GM21423 (cell line): ENCODE results near the gene ZCCHC7.
"Not testable (repeated sequence)": the region's sequence is repeated elsewhere in the genome, so short reads cannot be mapped to it uniquely, and the experiment has no call there.

Source experiments
- ATAC-seq: cut with Tn5 transposase; IDR thresholded peaks from one replicate; pipeline ENCODE4 v1.9.1; 2021; ENCODE audit warnings: mild to moderate bottlenecking, moderate library complexity; ENCODE audit not compliant: unreplicated experiment

ZCCHC7 gene

DNA sequence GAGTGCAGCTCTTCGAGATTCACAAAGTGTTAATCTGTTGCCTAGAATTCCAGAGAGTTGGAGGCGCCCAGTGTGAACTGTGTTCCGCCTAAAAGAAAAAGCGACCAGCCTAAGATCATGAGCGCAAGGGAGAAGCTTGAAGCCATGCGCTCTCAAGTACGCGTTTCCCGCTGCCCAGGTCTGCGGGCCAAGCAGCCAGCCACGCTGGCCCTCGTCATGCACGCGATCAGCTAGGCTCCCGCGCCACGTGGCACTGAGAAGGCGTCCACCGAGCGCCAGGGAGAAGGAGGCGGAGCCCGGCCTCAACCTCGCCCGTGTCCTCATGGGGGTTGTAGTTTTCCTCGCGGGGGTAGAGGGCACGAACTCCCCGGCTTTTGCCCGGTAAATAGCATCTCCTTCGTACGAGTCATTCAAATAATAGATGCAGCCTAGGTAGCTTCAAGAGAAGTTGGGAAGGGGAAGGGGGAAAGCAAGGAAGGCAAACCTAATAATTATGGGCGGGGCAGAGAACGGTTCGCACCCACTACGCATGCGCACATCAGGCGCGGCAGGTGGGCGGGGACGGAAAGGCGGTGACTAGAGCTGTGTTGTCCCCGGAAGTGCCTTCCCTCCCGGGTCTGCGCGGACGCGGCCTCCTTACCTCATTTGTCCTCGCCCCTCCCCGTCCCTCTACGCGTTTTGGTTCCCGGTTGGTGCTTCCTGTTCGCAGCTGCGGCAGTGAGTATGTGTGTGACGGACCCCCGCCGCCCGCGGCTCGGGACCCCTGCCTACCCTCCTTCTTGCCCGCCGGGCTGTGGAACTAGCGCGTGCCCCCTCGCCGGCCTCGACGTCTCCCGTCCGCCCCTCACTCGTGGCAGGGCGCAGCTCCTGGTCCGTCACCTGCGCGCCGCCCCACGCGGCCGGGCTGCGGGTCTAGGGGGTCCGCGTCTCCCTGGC, at the start of gene ZCCHC7:
TSS of gene ZCCHC7 (plus strand) at position 668 of the 936 bp plus-strand sequence.
- peak; percentile 94 for ATAC-seq

DNA sequence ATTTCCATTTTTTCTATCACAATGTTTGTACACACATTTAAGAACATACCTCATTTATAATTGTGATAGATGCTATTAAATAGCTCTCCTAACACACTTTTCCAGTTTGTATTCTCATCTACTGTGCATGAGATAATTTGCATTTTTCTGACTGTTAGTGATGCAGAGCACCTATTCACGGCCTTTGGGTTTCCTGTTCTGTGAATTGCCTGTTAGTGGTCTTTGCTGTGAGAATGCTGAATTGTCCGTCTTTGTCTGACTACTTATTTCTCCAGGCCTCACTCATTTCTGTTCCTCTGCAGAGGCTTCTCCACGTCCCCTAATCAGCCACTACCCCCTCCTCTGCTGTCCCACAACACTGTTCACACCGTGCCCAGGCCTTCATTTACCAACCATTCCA, 45.6 kb upstream of the ZCCHC7 start:
- peak; percentile 30 for ATAC-seq

DNA sequence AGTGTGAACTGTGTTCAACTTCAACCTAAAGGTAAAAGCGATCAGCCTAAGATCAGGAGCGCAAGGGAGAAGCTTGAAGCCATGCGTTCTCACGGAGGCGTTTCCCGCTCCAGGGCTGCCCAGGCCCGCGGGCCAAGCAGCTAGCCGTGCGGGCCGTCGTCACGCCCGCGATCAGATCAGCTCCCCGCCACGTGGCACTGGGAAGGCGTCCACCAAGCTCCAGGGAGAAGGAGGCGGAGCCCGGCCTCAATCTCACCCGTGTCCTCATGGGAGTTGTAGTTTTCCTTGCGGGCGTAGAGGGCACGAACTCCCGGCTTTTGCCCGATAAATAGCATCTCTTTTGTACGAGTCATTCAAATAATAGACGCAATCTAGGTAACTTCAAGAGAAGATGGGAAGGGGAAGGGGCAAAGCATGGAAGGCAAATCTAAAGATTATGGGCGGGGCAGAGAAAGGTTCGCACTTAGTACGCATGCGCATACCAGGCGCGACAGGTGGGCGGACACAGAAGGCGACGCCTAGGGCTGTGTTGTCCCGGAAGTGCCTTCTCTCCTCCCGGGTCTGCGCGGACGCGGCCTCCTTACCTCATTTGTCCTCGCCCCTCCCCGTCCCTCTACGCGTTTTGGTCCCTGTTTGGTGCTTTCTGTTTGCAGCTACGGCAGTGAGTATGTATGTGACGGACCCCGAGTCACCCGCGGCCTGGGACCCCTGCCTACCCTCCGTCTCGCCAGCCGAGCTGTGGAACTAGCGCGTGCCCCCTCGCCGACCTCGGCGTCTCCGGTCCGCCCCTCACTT, 40.8 kb upstream of the ZCCHC7 start:
- ATAC-seq: peak; percentile 88

DNA sequence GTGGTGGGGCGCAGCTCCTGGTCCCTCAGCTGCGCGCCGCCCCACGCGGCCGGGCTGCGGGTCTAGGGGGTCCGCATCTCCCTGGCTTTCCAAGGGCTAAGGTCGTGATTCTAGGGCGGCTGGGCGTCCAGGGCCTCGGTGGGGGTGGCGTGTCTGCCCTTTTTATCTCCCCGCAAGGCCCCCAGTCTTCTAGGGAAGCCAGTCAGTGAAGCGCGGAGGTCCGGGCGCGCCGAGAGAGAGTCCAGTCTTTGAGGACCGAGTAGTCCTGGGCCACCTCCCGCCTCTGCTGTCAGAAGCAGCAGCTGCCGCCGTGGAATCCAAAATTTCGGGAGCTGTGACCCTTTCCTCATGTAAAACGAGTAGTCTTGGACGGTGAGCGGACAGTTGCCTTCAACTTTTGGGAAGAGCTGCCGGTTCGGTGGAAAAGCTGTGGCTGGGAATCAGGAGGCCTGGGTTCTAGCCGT, 40.2 kb upstream of the ZCCHC7 start:
- peak; percentile 14 for ATAC-seq

DNA sequence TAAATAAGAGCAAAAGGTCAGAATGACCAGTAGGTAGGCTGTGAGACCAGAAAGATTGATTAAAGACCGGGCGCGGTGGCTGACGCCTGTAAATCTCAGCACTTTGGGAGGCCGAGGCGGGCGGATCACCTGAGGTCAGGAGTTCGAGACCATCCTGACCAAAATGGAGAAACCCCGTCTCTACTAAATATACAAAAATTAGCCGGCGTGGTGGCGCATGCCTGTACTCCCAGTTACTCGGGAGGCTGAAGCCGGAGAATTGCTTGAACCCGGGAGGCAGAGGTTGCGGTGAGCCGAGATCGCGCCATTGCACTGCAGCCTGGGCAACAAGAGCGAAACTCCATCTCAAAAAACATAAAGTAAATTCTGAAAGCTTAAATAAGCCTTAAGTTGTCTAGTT, 38.9 kb upstream of the ZCCHC7 start:
- ATAC-seq: not testable (repeated sequence)

DNA sequence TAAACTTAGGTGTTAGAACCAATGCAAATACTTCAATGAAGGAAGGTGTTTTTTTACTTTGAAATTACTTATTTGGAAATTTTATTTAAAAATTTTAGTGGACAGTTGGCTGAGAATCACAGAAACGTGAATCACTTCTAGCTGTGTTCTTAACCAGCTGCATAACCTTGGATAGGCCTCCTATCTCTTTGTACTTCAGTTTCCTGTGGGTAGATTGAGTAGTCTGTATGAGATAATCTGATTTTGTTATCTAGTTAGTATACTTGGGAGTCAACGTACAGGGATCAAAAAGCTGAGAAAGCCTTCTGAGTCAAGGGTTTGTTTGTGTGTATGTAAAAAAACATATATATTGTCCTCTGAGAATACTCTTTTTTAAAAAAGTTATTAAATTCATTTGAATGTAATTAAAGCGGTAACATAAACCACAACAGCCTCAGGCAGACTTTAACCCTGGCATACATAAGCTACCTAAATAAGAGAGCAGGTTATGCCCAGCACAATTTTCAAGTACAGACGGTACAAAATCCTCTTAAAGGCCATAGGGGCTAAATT, 38.1 kb upstream of the ZCCHC7 start:
- no peak for ATAC-seq

DNA sequence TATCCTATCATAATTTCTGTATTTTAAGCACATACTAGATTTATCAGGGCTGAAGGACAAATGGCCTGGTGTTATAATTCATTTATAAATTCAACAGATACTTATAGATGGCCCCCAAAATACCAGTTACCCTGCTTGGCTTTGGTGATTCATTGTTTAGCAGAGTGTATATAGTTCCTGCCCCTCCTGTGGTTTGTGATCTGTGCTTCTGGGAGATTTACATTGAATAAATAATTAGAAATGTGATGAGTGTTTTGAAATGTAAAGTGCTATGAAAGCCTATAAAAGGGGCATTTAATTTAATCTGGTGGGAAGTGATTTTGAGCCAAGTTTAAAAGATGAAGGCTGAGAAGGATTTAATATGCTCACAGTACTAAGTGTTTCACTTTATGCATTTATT, 36.7 kb upstream of the ZCCHC7 start:
- ATAC-seq: no peak

DNA sequence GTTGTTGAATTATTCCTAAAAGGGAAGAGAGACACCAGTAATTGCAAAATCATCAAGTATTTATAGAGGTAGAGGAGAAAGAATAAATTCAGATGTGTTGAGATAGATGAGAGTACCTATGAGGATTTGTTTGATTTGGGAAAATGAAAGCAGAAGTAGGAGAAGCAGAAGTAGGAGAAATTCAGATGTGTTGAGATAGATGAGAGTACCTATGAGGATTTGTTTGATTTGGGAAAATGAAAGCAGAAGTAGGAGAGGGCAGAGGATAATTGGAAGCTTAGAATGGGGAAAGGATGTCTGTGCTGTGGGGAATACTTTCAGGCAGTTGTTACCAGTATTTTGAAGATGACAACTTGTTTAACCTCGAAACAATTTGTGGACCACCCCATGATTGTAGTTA, 35.1 kb upstream of the ZCCHC7 start:
- no peak for ATAC-seq

DNA sequence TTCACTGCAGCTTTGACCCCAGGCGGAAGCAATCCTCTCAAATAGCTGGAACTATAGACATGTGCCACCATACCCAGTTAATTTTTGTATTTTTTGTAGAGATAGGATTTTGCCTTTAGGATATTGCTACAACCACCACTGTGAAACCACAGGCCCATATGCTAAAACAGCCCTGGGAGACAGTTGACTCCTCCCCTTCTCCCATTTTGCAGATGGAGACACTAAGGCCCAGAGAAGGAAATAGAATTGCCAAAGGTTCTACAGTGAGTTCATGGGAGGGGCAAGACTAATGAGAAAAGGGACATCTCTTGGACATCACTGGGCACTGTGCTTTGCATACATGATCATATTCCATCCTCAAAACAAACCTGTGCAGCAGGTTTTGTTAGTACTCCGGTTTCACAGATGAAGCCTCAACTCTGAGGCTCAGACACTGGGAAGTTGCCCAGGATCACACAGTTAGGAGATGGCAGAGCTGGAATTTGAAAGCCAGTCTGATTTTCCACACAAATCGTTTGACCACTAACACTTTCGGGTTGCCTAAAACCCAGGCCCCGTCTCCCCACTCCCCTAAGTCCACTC, 27.6 kb upstream of the ZCCHC7 start:
- ATAC-seq: not testable (repeated sequence)

DNA sequence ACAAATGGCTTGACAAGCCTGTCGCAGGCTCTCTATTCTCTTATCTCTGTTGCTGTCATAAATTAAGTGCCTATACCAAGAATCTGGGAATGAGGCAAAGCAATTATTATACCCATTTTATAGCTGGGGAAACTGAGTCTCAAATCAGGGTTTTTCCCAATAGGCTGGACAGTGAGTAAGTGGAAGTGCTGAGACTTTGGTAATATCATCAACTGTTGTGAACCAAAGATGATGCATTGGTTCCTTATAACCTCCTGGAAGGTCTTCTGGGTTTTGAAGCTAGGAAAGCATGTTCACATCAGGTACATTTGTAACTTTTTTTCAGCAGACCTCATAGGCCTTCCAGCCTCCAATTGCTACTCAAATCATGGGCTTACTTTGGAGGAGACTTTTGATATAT, 25.6 kb upstream of the ZCCHC7 start:
- no peak for ATAC-seq

DNA sequence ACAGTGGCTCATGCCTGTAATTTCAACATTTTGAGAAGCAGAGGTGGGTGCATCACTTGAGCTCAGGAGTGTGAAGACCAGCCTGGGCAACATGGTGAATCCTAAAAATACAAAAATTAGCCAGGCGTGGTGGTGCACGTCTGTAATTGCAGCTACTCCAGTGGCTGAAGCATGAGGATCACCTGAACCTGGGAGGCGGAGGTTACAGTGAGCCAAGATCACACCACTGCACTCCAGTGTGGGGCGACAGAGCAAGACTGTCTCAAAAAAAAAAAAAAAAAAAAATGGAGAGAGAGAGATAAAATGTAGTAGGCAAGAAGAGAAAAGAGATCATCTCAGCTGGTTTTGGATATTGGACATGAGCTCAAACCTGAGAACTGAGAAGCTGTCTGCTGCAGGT, 23.7 kb upstream of the ZCCHC7 start:
- no peak for ATAC-seq

DNA sequence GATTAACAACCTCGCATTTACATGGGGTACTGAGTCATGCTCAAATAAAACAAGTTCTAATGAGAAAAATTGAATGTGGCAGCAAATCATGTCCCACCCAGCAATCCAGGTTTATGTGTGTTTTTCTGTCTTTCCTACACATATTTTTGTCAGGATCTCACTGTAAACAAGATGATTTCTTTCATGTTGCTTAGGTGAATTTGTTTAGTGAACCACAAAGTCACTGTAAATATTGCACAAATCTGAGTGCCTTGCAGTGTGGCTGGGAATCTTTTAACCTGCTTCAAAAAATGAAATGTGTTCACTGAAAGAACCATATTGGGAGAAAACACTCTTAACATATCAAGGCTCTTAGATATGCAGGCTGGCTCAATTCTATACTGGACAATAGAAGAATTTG, 23.1 kb upstream of the ZCCHC7 start:
- no peak for ATAC-seq

DNA sequence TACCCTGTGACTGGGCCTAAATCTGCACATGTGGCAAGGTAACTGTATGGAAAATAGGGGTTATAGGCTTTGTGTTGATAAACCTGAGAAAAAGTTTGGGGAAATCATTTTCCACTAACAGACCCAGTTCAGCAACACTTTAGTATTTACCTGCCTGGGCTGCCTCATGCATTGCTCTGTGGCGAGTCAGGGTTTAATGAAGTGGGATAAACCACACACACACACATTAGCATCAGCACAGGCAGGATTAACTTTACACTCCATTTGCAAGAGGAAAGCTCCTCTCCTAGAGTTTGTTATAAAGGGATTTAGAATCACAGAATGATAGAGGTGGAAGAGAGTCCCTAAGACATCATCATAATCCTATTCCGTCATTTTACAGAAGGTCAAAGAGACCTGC, 20.0 kb upstream of the ZCCHC7 start:
- no peak for ATAC-seq

DNA sequence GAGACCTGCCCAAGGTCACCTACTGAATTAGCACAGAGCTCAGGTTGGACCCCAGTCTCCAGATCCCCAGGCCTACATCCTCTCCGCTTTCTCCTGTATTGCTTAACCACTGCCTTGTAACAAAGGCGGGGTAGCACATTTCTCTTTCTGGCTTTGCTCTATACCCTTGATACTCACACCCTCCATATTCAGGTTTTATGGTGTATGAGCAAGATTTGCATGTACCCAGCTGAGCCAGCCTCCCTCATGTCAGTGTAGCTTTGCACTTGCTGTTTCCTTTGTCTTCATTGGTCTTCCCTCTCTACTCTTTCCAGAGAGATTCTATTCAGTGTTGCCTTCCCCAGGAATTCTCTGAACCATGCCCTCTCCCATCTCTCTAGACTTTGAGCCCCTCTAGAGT, 19.6 kb upstream of the ZCCHC7 start:
- no peak for ATAC-seq

DNA sequence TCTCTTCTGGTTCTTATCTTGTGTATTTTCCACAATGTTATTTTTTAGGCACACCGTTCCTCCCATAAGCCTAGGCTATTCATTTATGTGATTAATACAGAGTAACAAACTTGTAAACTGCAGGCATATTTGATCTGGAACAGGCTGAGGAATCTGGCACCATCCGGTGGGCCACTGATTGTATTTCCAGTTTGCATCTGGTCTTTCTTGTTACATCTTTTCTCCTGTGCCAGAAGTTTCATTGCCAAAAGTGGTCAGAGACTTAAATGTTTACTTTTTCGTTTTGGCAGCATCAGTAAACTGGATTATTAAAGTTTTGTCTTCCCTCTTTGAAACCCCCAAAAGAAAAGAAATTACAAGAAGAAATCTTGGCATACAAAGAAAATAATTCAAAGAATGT, 17.9 kb upstream of the ZCCHC7 start:
- ATAC-seq: no peak

DNA sequence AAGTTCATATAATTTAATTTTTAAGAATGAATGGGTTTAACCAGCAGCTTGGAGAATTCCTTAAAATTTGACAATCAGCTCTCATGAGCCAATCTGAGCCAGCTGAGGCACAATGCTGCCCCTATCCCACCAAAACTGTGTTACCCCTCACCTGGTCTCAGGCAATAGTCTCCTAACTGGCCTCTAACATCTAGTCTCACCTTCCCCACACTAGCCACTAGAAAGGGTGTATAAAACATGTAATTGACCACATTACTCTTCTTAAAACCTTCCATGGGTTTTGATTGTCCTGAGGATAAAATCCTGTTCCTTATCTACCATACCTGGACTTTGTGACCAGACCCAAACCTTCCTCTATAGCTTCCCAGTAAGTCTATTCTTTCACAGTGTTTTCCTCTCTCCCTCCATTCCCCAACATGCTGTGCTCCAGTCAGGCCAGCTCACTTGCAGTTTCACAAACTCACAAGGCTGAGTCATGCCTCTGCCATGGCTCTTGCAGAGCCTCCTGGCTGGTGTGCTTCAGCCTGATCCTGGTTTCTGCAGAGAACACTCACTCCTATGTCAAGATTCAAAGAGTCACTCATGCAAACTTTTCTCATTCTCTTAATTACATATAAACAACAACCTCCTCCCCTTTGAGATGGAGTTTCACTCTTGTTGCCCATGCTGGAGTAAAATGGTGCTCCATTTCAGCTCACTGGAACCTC, 16.0 kb upstream of the ZCCHC7 start:
- ATAC-seq: peak; percentile 51

DNA sequence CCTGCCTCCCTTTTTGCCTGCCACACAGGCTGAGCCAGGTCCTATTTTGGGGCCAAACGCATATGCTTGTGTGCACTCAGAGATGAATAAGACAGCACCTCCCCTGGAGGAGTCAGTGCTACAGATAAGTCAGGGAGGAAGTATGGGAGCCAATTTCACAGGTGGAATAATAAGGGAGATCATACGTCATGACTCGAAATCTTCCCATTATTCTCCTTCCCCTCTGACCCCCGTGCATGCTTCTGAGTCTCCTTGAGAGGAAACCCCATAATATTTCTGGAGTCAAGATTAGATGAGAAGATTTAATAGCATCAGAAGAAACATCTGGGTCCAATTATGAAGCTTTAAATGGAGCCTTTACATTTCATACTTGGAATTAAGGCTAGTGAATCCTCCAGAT, 15.1 kb upstream of the ZCCHC7 start:
- no peak for ATAC-seq

DNA sequence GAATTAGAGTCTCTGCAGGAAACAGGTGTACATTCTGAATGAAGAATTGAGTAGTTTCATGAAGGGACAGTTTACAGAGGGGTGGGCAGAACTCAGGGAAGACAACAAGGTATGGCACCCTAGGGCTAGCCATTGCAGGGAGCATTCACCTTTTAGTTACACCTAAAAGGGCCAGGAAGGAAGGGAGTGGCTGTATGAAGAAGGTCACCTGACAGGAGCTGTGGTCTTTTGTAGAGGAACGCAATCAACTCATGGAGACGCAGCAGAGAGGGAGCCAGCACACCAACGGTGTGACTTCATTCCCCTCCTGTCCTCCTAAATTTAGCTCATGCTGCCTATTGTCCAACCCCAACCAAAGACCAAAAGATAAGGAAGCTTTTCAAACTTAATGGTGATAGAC, 12.7 kb upstream of the ZCCHC7 start:
- ATAC-seq: no peak

DNA sequence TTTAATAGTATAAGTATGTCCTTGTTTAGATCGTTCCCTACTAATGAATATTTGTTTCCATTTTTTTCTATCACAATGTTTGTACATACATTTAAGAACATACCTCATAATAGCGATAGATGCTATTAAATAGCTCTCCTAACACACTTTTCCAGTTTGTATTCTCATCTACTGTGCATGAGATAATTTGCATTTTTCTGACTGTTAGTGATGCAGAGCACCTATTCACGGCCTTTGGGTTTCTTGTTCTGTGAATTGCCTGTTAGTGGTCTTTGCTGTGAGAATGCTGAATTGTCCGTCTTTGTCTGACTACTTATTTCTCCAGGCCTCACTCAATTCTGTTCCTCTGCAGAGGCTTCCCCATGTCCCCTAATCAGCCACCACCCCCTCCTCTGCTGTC, 5.9 kb upstream of the ZCCHC7 start:
- not testable (repeated sequence) for ATAC-seq

DNA sequence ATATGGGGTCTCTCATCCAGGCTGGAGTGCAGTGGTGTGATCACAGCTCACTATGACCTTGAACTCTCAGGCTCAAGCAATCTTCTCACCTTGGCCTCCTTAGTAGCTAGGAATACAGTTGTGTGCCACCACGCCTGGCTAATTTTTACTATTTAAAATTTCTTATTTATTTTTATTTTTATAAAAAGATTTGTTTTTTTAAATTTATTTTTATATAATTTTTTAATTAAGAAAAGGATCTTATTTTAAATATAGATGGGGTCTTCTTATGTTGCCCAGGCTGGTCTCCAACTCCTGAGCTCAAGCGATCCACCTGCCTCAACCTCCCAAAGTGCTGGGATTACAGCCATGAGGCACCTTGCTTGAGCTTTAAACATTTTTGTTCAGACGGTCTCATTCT, 2.4 kb upstream of the ZCCHC7 start:
- no peak for ATAC-seq

DNA sequence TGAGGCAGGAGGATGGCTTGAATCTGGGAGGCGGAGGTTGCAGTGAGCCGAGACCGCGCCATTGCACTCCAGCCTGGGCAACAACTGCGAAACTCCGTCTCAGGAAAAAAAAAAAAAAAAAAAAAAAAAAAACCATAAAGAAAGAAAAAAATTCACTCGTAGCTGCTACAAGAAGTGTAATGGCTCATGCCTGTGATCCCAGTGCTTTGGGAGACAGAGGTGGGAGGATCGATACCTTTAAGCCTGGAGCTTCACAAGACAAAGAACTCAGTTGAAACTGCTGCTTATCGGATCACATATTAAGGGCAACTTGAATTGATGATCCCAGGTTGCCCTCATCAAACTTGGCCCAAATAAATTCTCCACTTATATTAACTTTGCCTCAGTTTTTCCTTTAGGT, 1.0 kb upstream of the ZCCHC7 start:
- ATAC-seq: no peak
